Measurements from ENCODE around the gene DNAJC5.

GRCh38 chr20:63892402-63892801, 2.5 kb upstream of the DNAJC5 start:
- TF ChIP-seq CTCF (IDR thresholded peaks at IDR 0.05 in 2 of 3, conservative IDR thresholded peaks at IDR 0.05 in 1 of 3; ENCODE audit: insufficient read depth in 2 of 3, low read depth in 1 of 3, low read length in 3 of 3): no peak
- TF ChIP-seq EZH2 (IDR thresholded peaks at IDR 0.05; ENCODE audit: borderline replicate concordance, low read depth, low read length): no peak
- TF ChIP-seq ELF1 (tag; IDR thresholded peaks at IDR 0.05): no peak
- no peak for TF ChIP-seq POLR2AphosphoS5 (IDR thresholded peaks at IDR 0.05; ENCODE audit: control insufficient read depth, insufficient read depth, low read depth, low read length)
- TF ChIP-seq IRF2 (CRISPR knock-in tag; IDR thresholded peaks at IDR 0.05): no peak
- no peak for TF ChIP-seq CHD1 (IDR thresholded peaks at IDR 0.05; ENCODE audit: low read length)
- no peak for TF ChIP-seq BHLHE40 (IDR thresholded peaks at IDR 0.05; ENCODE audit: low read length)
- TF ChIP-seq SPI1 (IDR thresholded peaks at IDR 0.05; ENCODE audit: borderline replicate concordance, low read depth, low read length): no peak
- TF ChIP-seq ZNF318 (IDR thresholded peaks at IDR 0.05; ENCODE audit: borderline replicate concordance in 1 of 2, low read depth in 1 of 2): no peak
- no peak for TF ChIP-seq SRSF3 (IDR thresholded peaks at IDR 0.05; ENCODE audit: insufficient read depth, low read length)
- no peak for TF ChIP-seq POLR2B (IDR thresholded peaks at IDR 0.05; ENCODE audit: low read depth, partially characterized antibody)
- no peak for TF ChIP-seq POLR2A (conservative IDR thresholded peaks at IDR 0.05)
- TF ChIP-seq HMG20B (CRISPR knock-in tag; IDR thresholded peaks at IDR 0.05): no peak
- no peak for TF ChIP-seq TRIM28 (IDR thresholded peaks at IDR 0.05)
